HG03439 (cell line): Measurements from ENCODE around the gene ESAM.
A peak's percentile ranks its signal among the peaks of the same experiment; 100 is the strongest.
"Not testable (repeated sequence)": the region's sequence is repeated elsewhere in the genome, so short reads cannot be mapped to it uniquely, and the experiment has no call there.

ENCODE experiments used
- ATAC-seq: cut with Tn5 transposase; IDR thresholded peaks from one replicate; pipeline ENCODE4 v1.9.1; 2021; ENCODE audit warnings: mild to moderate bottlenecking, moderate library complexity; ENCODE audit not compliant: unreplicated experiment

ESAM gene

GRCh38 chr11:124776865-124777645, 15.0 kb upstream of the ESAM start:
- no peak for ATAC-seq

- not testable (repeated sequence) for ATAC-seq
Observed at GRCh38 chr11:124770959-124771358, 8.9 kb upstream of the ESAM start.

GRCh38 chr11:124769806-124770774, 8.0 kb upstream of the ESAM start:
- ATAC-seq: no peak

- no peak for ATAC-seq
Observed at GRCh38 chr11:124768914-124769313, 6.8 kb upstream of the ESAM start.

GRCh38 chr11:124766156-124766555, 4.1 kb upstream of the ESAM start:
- ATAC-seq: no peak

- ATAC-seq: peak; percentile 25
Observed at GRCh38 chr11:124763156-124763947, 1.3 kb upstream of the ESAM start.

GRCh38 chr11:124762624-124763155, 600 bp upstream of the ESAM start:
- peak; percentile 20 for ATAC-seq

- ATAC-seq: no peak
Observed at GRCh38 chr11:124761301-124762104, 587 bp downstream of the ESAM start.

- no peak for ATAC-seq
Observed at GRCh38 chr11:124760806-124761205, 1.3 kb downstream of the ESAM start.

- no peak for ATAC-seq
Observed at GRCh38 chr11:124760205-124760652, 1.9 kb downstream of the ESAM start.

- no peak for ATAC-seq
Observed at GRCh38 chr11:124759266-124760204, 2.6 kb downstream of the ESAM start.

- ATAC-seq: peak; percentile 39
Observed at GRCh38 chr11:124758355-124759265, 3.5 kb downstream of the ESAM start.

GRCh38 chr11:124757320-124757719, 4.8 kb downstream of the ESAM start:
- ATAC-seq: no peak

- no peak for ATAC-seq
Observed at GRCh38 chr11:124756753-124757227, 5.3 kb downstream of the ESAM start.

GRCh38 chr11:124756033-124756752, 5.9 kb downstream of the ESAM start:
- no peak for ATAC-seq

GRCh38 chr11:124754710-124755109, 7.4 kb downstream of the ESAM start:
- no peak for ATAC-seq

GRCh38 chr11:124754309-124754708, 7.8 kb downstream of the ESAM start:
- ATAC-seq: no peak
